ENCODE measurements around the gene PDZD2. TPM values are rescaled to one million over a fixed set of nuclear protein-coding genes. Genes with fewer than 3 reads are reported as not detected.
A peak's percentile ranks its signal among the peaks of the same experiment; 100 is the strongest.

The PDZD2 gene
- total RNA-seq, 1 donor from 2014 or later: 80.1 TPM

DNA sequence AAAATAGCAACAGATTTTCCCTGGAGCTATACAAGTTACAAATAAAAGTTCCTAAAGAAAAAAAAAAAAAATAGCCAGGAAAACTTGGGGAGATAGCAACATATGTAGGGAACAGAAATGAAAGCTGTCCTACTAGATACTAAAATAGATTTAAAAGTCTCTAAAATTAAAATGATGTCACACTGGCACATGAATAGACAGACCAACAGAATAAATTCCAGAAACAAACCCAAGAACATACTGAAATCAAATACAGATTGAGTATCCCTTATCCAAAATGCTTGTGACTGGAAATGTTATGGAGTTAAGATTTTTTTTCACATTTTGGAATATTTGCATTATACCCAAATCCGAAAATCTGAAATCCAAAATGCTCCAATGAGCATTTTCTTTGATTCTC, 511.4 kb downstream of the PDZD2 start:
- DNase-seq (no peak), ATAC-seq (no peak)
- intact Hi-C loops (cut with micrococcal nuclease): no loop called here

DNA sequence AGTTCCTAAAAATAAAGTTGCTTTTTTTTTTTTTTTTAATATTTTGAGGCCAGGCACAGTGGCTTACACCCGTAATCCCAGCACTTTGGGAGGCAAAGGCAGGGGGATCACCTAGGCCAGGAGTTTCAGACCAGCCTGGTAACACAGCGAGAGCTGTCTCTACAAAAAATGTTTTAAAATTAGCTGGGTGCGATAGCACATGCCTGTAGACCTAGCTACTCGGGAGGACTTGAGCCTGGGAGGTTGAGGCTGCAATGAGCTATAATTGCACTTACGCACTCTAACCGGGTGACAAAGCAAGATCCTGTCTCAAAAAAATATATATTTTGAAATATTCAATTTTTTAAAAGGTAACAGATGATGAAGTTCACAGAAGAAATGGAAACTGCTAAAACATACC, 512.3 kb downstream of the PDZD2 start:
- ATAC-seq (peak; percentile 66), DNase-seq (no peak)
- intact Hi-C loops (cut with micrococcal nuclease): no loop called here

DNA sequence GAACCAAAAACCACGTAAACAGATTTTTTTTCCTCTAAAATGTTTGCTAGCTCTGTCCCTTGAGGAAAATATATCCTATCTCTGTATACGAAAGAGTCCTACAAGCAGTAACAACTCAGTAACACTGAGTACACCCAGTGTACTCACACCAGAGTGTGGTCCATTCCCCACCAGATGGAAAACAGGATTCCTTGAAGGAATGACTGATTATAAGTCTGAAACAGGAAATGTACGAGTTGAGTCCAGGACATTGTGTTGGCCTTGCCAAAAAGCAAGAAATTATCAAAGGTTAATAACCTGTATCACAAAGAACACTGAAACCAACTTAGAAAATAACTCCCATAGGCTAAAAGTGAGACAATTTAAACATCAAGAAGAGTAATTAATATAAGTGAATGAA, 514.8 kb downstream of the PDZD2 start:
- intact Hi-C loops (cut with micrococcal nuclease): no loop called here
- DNase-seq: no peak
- peak; percentile 38 for ATAC-seq

DNA sequence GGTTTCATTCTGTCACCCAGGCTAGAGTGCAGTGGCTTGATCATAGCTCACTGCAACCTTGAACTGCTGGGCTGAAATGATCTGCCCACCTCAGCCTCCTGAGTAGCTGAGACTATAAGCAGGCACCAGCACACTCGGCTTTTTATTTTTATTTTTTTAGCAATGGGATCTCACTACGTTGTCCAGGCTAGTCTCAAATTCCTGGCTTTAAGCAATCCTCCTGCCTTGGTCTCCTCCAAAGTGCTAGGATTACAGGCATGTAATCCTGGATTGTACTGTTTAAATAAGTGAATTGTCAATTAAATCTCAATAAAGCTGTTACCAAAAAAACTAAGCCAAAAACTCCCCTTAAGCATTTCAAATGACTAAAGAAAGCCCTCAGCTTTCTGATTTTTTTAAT, 516.3 kb downstream of the PDZD2 start:
- no peak for ATAC-seq
- no peak for DNase-seq
- intact Hi-C loops (cut with micrococcal nuclease): no loop called here

DNA sequence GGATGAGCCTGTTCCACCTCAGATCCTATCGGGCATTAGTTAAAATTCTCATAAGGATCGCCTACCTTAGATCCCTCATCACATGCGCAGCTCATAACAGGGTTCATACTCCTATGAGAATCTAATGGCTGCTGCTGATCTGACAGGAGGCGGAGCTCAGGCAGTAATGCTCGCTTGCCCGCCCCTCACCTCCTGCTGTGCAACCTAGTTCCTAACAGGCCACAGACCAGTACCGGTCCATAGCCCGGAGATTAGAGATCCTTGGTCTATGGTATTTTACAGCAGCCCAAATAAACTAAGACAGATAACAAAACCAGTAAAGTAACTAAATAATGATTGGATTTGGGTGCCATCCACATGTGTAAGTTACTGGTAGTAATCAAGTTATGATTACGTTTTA, 517.7 kb downstream of the PDZD2 start:
- intact Hi-C loops (cut with micrococcal nuclease): no loop called here

DNA sequence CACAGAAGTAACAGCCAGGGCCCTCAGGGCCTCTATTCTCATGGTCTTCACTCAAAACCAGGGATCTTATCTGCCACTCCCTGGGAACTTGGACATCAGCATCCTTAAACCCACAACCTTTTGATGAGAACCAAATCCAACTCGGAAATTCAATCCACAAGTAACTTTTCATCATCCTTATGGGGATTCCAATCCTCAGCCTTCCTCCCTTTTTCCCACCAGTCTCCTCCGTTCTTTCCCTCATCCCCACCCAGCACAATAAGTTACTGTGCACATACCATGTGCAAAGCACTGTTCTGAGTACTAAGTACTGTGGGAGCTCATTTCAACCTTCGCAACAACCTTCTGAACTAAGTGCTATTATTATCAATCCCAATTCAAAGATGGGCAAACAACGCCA, 518.1 kb downstream of the PDZD2 start:
- DNase-seq (no peak), ATAC-seq (no peak)
- intact Hi-C loops (cut with micrococcal nuclease): no loop called here

More for the DNA sequence above, 517.7 kb downstream of the PDZD2 start:
- ATAC-seq (no peak), DNase-seq (no peak)

DNA sequence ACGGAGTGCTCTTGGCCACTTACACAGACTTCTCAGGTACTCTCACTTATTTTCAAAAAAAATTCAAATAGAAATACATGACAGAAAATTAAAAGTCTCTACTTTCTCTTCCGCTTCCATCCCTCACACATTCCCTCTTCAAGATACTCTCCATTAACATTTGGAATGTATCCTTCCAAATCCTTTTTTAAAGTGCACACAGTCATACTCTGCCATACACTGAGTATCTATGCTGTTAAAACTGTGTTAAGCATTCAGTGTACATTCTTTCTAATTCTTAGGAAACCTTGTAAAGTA, 519.7 kb downstream of the PDZD2 start:
- ATAC-seq: no peak
- no peak for DNase-seq
- intact Hi-C loops (cut with micrococcal nuclease): no loop called here

DNA sequence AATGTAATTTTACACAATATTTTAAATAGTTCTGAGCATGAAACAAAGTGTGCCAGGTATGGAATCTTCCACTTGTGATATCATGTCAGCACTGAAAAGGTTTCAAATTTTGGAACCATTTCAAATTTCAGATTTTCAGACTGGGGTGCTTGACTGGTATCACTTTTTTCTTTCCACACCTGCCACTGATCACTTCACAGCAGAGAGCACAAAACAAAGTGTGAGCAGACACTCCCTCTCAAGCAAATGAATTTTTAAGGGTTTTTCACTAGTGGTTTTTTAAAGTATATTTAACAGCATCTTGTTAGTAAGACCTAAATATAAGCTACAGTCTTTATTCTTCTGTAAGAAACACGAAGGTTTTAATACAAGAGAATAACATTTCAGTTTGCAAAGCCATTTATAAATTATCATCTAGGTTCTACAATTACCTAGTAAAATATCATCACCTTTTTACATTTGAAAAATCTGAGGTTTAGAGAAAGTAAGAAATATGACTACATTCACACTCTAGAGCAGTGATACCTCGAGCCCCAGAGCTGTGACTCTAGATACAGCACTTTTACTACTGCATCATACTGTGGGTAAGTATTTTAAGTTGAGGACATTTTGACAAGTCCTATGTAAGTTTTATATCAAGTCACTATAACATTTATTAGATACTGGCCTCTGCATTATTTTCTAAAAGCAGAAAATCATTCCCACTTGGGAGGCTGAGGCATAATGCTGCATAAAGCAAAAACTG, 520.6 kb downstream of the PDZD2 start:
- ATAC-seq (peak; percentile 22), DNase-seq (no peak)
- intact Hi-C loops (cut with micrococcal nuclease): no loop called here

DNA sequence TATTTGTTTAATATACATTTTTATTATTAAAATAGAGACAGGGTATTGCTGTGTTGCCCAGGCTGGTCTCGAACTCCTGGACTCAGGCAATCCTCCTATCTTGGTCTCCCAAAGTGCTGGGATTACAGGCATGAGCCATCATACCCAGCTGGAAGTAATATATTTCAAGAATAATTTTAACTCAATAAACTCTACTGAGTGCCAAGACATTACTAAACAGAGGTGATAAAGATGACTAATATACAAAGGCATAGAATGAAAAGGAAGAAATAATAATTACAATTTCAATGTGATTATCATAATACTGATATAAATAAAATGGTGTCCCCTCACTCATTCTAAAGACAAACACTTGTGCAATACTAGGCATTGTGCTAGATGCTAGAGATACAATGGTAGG, 521.3 kb downstream of the PDZD2 start:
- no peak for ATAC-seq
- intact Hi-C loops (cut with micrococcal nuclease): no loop called here
- DNase-seq: no peak

Small RNAs within 50 kb of the gene (microRNA-seq; reads per million reads assigned to microRNA genes)
- not detected for gene MIR4279 (ENCODE audit: borderline number of aligned reads)

Other genes starting within 250 kb of the PDZD2 start
- gene DROSHA, start 107.0 kb upstream of the PDZD2 start, total RNA-seq: 41.5 TPM
- gene C5orf22, start 106.8 kb upstream of the PDZD2 start, total RNA-seq: 19.7 TPM